Progenitor cell of endocrine pancreas (in vitro differentiated cells): ENCODE data around the gene NFKBIZ. TPM values are rescaled to one million over a fixed set of nuclear protein-coding genes. Genes with fewer than 3 reads are reported as not detected.

Source experiments
- DNase-seq: peaks from one replicate; pipeline ENCODE4 v3.0.0; 2021; ENCODE audit warnings: low spot score; ENCODE audit not compliant: unreplicated experiment
- H3K27ac Mint-ChIP-seq: 2 replicates; pipeline ENCODE4 v1.8.0; 2021; ENCODE audit warnings: mild to moderate bottlenecking, moderate library complexity, mixed read lengths
- H3K27me3 Mint-ChIP-seq: 2 replicates; pipeline ENCODE4 v1.8.0; 2021; ENCODE audit warnings: mixed read lengths
- H3K36me3 Mint-ChIP-seq: 2 replicates; pipeline ENCODE4 v1.8.0; 2022; ENCODE audit warnings: mixed read lengths; ENCODE audit not compliant: insufficient read depth
- H3K4me1 Mint-ChIP-seq: 2 replicates; pipeline ENCODE4 v1.8.0; 2021; ENCODE audit warnings: low read depth, mixed read lengths
- H3K4me3 Mint-ChIP-seq: 2 replicates; pipeline ENCODE4 v1.8.0; 2021; ENCODE audit warnings: low read depth, mild to moderate bottlenecking, moderate library complexity, mixed read lengths
- H3K9me3 Mint-ChIP-seq: 2 replicates; pipeline ENCODE4 v1.8.0; 2021; ENCODE audit warnings: low read depth, mixed read lengths
- total RNA-seq: library from RNA; stranded (reverse); gene quantifications from 2 replicates; pipeline ENCODE4 v1.2.1, GENCODE V29; 2021
- TF ChIP-seq, protein P1 (sequence below): fragments of 200-600 bp; sonication (generic); IDR thresholded peaks from one replicate; pipeline ENCODE4 v1.5.0; 2021; ENCODE audit warnings: antibody characterized with exemption, mild to moderate bottlenecking; ENCODE audit not compliant: unreplicated experiment

Gene NFKBIZ
- total RNA-seq, 1 donor from 2014 or later, result 13.3 TPM

- H3K9me3 Mint-ChIP-seq, result no peaks in the 10 kb centered on the region
- H3K27me3 Mint-ChIP-seq, result no peaks in the 10 kb centered on the region
- TF ChIP-seq, protein P1, sequence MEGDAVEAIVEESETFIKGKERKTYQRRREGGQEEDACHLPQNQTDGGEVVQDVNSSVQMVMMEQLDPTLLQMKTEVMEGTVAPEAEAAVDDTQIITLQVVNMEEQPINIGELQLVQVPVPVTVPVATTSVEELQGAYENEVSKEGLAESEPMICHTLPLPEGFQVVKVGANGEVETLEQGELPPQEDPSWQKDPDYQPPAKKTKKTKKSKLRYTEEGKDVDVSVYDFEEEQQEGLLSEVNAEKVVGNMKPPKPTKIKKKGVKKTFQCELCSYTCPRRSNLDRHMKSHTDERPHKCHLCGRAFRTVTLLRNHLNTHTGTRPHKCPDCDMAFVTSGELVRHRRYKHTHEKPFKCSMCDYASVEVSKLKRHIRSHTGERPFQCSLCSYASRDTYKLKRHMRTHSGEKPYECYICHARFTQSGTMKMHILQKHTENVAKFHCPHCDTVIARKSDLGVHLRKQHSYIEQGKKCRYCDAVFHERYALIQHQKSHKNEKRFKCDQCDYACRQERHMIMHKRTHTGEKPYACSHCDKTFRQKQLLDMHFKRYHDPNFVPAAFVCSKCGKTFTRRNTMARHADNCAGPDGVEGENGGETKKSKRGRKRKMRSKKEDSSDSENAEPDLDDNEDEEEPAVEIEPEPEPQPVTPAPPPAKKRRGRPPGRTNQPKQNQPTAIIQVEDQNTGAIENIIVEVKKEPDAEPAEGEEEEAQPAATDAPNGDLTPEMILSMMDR, result no peak
- peaks cover 12% of the 10 kb centered on the region for H3K4me1 Mint-ChIP-seq
- peaks cover 9% of the 10 kb centered on the region for H3K36me3 Mint-ChIP-seq
- no peak for DNase-seq
- no peak overlapping the region for H3K27ac Mint-ChIP-seq
- no peak overlapping the region for H3K4me3 Mint-ChIP-seq
Measured at GRCh38 chr3:101819649-101820206, 29.6 kb upstream of the NFKBIZ start.

DNA sequence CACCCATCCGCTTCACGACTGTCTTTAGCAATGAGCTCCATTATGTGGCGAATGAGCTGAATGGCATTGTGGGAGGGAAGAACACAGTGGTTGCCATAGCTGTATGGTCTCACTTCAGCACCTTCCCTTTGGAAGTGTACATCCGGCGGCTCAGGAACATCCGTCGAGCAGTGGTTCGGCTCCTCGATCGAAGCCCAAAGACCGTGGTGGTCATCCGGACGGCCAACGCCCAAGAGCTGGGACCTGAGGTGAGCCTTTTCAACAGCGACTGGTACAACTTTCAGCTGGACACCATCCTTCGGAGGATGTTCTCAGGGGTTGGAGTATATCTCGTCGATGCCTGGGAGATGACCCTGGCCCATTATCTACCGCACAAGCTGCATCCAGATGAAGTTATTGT is 27.8 kb upstream of the NFKBIZ start:
- Mint-ChIP-seq H3K4me1 (peaks cover 3% of the 10 kb centered on the region), H3K27me3 (no peaks in the 10 kb centered on the region), H3K36me3 (peaks cover 9% of the 10 kb centered on the region), H3K4me3 (no peak overlapping the region), H3K9me3 (no peaks in the 10 kb centered on the region), H3K27ac (no peak overlapping the region)
- DNase-seq, result no peak
- TF ChIP-seq, protein P1, result no peak

GRCh38 chr3:101823525-101823924 is 25.8 kb upstream of the NFKBIZ start:
- no peak overlapping the region for H3K4me3 Mint-ChIP-seq
- no peaks in the 10 kb centered on the region for H3K9me3 Mint-ChIP-seq
- TF ChIP-seq, protein P1, result no peak
- no peaks in the 10 kb centered on the region for H3K27me3 Mint-ChIP-seq
- peaks cover 9% of the 10 kb centered on the region for H3K36me3 Mint-ChIP-seq
- DNase-seq, result no peak
- H3K27ac Mint-ChIP-seq, result no peak overlapping the region
- peaks cover 10% of the 10 kb centered on the region for H3K4me1 Mint-ChIP-seq

DNA sequence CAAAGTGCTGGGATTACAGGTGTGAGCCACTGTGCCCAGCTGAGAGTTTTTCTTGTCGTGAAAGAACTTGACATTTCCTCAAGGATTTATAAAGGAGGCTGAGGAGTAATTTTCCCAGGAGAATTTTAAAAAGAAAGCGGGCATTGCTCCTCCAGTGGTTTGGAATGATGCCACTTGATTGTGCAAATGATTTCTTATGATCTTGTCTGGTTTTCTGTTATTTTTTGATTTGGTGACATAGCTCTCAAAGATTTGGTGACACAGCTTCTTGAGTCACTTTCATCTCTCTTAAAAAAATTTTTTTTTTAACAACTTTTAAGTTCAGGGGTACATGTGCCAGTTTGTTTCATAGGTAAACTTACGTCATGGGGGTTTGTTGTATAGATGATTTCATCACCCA is 24.6 kb upstream of the NFKBIZ start:
- Mint-ChIP-seq H3K36me3 (peaks cover 9% of the 10 kb centered on the region), H3K27ac (no peak overlapping the region), H3K4me1 (peaks cover 11% of the 10 kb centered on the region), H3K4me3 (no peak overlapping the region), H3K27me3 (peaks cover 6% of the 10 kb centered on the region), H3K9me3 (no peaks in the 10 kb centered on the region)
- no peak for DNase-seq
- TF ChIP-seq, protein P1, result no peak

DNA sequence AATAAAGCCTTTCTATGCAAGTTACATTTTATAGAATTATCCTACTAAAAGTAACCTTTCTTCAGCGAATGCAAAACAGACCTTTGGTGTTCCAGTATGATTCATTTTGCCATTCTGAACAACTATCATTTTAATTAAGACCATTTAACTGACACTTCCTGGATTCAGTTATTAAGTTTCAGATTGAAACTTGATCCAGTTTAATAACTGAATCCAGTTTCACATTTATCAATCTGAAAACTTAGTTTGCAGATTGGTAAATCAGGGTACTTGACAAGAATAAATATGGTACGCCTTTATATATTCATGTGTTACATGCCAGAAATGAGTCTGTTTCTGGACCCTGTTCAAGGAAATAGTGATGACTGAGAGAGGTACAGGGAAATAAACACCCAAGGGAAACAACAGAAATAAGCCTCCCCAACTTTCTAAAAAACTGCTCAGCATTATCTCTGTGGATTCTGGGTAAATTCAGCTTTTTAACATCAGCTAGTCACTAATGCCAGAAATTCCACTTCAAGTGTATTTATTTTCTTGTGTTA is 23.3 kb upstream of the NFKBIZ start:
- peaks cover 11% of the 10 kb centered on the region for H3K4me1 Mint-ChIP-seq

More for the DNA sequence above, 23.3 kb upstream of the NFKBIZ start:
- Mint-ChIP-seq H3K4me3 (no peak overlapping the region), H3K27me3 (peaks cover 6% of the 10 kb centered on the region), H3K9me3 (no peaks in the 10 kb centered on the region), H3K27ac (no peak overlapping the region), H3K36me3 (peaks cover 5% of the 10 kb centered on the region)
- TF ChIP-seq, protein P1, result no peak
- no peak for DNase-seq
